ENCODE measurements around the gene BCAP31.
"Not testable (repeated sequence)": the region's sequence is repeated elsewhere in the genome, so short reads cannot be mapped to it uniquely, and the experiment has no call there.

BCAP31 gene

DNA sequence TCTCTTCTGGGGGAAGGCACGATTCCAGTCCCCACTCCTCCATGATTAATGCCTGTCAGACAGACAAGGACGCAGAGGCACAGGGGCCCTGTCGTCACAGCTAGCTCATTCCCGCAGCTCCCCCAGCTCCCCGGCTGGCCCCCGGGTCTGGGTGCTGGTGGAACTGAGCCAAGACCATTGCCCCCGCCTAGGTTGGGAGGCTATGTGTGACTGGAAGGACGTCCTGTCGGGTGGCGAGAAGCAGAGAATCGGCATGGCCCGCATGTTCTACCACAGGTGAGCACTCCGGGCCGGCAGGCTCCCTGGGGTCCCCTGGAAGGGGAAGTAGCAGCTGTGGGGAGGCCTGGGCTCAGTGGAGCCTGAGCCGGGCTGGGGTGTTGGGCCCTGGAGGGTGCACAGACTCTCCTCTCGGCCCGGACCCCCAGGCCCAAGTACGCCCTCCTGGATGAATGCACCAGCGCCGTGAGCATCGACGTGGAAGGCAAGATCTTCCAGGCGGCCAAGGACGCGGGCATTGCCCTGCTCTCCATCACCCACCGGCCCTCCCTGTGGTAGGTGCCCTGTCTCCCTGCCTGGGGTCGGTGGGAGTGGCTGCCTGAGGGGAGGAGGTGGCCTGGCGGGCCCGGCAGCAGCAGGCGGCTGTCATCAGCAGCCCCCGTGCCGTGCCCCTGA lies 18.7 kb upstream of the BCAP31 start:
- peaks cover 20% of the 10 kb centered on the region for H3K4me1 Mint-ChIP-seq
- DNase-seq, H3K4me3 Mint-ChIP-seq, H3K27ac Mint-ChIP-seq, ATAC-seq, H3K9me3 Mint-ChIP-seq: not testable (repeated sequence)
- peaks cover 17% of the 10 kb centered on the region for H3K27me3 Mint-ChIP-seq

DNA sequence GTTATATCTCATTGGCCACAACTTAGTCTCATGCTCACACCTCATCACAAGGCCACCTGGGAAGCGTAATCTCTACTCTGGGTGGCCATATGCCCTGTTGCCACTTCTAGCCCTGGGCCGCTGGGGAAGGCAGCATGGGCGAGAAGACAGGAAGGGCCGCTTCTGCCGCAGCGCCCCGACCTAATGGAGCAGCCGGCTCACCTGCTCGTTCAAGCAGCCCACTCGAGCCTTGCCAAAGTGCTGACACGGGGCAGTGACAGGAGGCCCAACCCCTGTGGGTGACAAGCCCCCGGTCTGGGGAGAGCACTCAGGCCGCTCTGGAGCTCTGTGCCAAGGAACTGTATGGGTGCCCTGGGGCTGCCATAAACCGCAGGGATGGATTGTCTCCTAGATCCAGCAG lies 17.9 kb upstream of the BCAP31 start:
- H3K27me3 Mint-ChIP-seq, result peaks cover 17% of the 10 kb centered on the region
- DNase-seq, H3K9me3 Mint-ChIP-seq, H3K4me3 Mint-ChIP-seq, ATAC-seq, H3K27ac Mint-ChIP-seq: not testable (repeated sequence)
- H3K4me1 Mint-ChIP-seq, result peaks cover 20% of the 10 kb centered on the region

DNA sequence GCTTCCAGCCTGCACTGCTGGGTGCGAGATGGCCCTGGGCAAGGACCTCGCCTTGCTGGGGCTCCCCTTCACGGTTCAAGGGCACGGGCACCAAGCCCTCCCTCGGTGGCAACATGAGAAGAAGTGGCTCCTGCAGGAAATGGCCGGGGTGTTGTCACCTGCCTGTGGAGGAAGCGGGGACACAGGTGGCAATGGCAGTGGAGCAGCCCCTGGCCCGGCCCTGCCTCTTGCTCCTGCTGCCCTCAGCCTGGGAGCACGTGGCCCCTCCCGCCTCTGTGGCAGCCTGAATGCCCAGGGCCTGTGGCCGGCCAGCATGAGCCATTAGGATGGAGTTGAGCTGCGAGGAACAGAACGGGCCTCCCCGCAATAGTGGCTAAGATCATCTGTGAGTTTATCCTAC lies 17.3 kb upstream of the BCAP31 start:
- H3K4me1 Mint-ChIP-seq, result peaks cover 20% of the 10 kb centered on the region
- no peaks in the 10 kb centered on the region for H3K9me3 Mint-ChIP-seq
- DNase-seq (no peak), ATAC-seq (no peak)
- H3K27ac Mint-ChIP-seq, result no peak overlapping the region
- H3K4me3 Mint-ChIP-seq, result no peak overlapping the region
- peaks cover 13% of the 10 kb centered on the region for H3K27me3 Mint-ChIP-seq

DNA sequence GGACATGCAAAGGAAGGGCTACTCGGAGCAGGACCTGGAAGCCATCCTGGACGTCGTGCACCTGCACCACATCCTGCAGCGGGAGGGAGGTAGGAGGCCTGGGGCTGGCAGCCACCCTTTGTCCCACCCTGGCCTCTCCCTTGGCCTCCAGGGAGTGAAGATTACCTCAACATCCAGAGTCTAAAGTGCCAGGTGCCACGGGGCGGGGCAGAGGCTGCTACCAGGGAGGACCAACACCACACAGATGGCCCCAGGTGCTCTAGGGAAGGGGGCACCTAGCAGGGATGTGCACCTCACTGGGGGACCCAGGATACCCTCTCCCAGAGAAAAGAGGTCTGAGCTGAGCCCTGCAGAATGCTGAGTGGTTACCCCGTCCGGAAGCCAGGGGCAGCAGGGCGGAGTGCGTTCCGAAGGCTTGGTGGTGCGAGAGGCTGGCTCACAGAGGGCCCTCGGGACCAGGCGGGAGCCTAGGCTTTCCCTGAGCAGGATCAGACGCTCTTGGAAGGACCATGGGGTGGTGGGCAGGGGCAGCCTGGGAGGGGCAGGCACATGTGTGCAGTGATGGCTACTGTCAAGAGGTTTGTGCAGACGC lies 16.5 kb upstream of the BCAP31 start:
- DNase-seq (no peak), ATAC-seq (no peak)
- Mint-ChIP-seq H3K4me1 (peaks cover 20% of the 10 kb centered on the region), H3K27me3 (peaks cover 9% of the 10 kb centered on the region), H3K4me3 (peak overlapping the region in 1 of 2 donors; percentile 63), H3K27ac (peak overlapping the region; percentile 57 to 86), H3K9me3 (no peaks in the 10 kb centered on the region)

DNA sequence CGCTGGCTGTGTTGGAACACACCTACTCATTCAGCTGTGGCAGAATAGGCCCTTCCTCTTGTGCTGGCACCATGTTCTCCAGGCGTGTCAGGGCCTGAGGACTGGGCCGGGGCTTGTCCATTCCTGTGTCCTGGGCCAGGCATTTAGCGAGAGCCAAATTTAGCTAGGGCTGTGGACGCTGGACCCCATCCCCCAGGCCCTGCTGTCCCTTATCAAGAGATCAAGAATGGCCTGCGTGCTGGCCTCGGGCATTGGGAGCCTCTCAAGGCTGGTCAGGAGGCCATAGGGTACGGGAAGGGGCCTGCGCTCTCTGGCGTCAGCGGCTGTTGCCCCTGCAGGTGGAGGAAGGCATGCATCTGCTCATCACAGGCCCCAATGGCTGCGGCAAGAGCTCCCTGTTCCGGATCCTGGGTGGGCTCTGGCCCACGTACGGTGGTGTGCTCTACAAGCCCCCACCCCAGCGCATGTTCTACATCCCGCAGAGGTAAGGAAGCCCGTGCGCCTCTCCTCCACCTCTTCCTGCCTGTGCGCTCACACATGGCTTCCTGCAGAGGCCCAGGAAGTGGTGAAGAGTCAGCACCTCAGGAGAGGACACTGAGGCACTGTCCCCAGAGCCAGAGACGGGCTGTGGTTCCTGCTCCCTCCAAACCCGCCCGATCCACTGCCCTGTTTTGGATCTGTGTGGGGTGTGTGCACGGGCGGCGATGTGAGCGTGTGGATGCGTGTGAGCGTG lies 15.7 kb upstream of the BCAP31 start:
- Mint-ChIP-seq H3K4me3 (peak overlapping the region in 1 of 2 donors; percentile 63), H3K27ac (peak overlapping the region; percentile 57 to 86)

DNA sequence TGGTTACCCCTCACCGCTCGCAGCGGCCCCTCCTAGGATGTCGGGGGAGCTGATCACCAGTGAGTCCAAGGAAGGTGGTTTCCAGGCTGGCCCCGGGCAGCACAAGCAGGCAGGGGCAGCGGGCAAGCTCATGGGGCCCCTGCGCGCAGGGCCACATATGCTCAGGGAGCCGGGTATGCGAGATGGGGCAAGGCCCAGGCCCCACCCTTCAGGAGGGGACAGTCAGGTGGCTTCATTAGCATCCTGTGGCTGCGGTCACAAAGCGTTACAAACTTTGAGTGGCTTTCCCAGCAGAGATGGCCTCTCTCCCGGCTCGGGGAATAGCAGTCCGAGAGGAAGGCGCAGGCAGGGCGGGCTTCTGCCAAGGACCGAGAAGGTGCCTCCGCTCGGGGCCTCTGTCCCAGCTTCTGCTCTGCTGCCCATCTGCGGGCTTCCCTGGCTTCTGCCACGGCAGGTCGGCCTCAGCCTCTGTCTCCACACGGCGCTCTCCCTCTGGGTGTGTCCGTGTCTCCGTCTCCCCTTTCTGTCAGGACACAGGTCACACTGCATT lies 13.9 kb upstream of the BCAP31 start:
- no peak for ATAC-seq
- DNase-seq, result no peak
- Mint-ChIP-seq H3K4me1 (peaks cover 31% of the 10 kb centered on the region), H3K4me3 (no peak overlapping the region), H3K27ac (no peak overlapping the region), H3K27me3 (no peaks in the 10 kb centered on the region), H3K9me3 (no peaks in the 10 kb centered on the region)

More for the DNA sequence above, 15.7 kb upstream of the BCAP31 start:
- ATAC-seq (peak; percentile 75), DNase-seq (peak in 1 of 2 donors; percentile 19)
- Mint-ChIP-seq H3K27me3 (peaks cover 6% of the 10 kb centered on the region), H3K4me1 (peaks cover 28% of the 10 kb centered on the region), H3K9me3 (no peaks in the 10 kb centered on the region)

DNA sequence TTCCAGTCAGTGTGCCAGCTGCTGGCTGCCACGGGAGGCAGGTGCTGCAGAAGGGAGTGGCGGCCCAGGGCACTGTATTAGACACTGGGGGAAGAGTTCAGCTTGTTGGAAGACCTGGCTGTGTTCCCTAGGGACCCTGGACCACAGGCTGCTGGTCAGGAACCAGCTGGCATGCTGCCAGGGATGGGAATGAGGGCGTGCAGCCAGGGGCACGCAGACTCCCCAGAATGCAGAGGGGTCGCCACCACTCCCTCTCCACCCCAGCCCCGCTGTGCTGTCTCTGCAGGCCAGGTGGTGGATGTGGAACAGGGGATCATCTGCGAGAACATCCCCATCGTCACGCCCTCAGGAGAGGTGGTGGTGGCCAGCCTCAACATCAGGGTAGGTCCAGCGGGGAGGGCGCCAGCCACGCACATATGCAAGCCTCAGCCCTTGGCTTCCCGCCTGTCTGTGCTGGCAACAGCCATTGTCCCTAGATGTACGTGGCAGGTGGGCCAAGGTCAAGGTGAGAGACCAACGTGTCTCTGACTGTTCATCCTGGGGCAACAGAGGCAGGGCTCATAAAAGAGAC lies 12.8 kb upstream of the BCAP31 start:
- Mint-ChIP-seq H3K4me3 (no peak overlapping the region), H3K27ac (no peak overlapping the region), H3K27me3 (no peaks in the 10 kb centered on the region), H3K9me3 (peaks cover under 1 to 3% of the 10 kb centered on the region in 2 donors), H3K4me1 (peaks cover 32% of the 10 kb centered on the region)
- DNase-seq (no peak), ATAC-seq (no peak)

DNA sequence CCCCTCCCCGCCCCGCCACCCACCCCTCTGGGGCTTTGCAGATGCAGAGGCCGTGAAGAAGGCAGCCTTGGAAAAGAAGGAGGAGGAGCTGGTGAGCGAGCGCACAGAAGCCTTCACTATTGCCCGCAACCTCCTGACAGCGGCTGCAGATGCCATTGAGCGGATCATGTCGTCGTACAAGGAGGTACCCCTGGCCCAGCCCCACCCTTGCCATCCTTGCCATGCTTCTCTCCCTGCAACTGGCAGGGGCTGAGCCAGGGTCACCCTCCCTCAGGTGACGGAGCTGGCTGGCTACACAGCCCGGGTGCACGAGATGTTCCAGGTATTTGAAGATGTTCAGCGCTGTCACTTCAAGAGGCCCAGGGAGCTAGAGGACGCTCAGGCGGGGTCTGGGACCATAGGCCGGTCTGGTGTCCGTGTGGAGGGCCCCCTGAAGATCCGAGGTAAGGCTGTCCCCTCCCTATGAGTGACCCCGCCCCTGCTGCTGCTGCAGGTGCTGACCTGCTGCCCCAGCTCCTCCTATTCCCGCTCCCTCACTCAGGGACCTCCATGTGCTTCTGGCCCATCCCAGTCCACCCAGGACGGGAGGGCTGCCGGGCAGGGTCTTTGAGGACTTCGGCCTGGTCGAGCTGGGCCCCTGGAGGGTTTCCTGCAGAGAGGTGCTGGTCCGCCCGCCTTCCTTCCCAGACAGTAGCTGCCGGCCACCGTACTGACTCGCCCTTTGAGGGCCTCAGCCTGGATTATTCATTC lies 12.1 kb upstream of the BCAP31 start:
- no peak for DNase-seq
- ATAC-seq, result no peak
- Mint-ChIP-seq H3K27me3 (no peaks in the 10 kb centered on the region), H3K4me3 (no peak overlapping the region), H3K4me1 (peaks cover 38% of the 10 kb centered on the region), H3K9me3 (peaks cover 7 to 9% of the 10 kb centered on the region in 2 donors), H3K27ac (no peak overlapping the region)

DNA sequence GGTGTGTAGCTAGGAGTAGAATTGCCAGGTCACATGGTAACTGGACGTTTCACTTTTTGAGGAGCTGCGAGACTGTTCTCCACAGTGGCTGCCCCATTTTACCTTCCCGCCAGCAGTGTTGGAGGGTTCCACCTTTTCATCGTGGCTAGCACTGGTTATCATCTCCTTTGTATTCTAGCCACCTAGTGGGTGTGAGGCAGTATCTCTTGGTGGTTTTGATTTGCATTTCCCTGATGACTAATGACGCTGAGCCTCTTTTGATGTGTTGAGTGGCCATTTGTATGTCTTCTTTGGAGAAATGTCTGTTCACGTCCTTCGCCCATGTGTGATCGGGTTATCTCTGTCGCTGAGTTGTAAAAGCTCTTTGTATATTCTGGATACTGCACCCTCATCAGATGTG lies 11.1 kb upstream of the BCAP31 start:
- H3K4me3 Mint-ChIP-seq, result no peak overlapping the region
- no peaks in the 10 kb centered on the region for H3K27me3 Mint-ChIP-seq
- peaks cover 37% of the 10 kb centered on the region for H3K4me1 Mint-ChIP-seq
- DNase-seq (no peak), ATAC-seq (peak; percentile 75)
- H3K27ac Mint-ChIP-seq, result no peak overlapping the region
- H3K9me3 Mint-ChIP-seq, result peaks cover 8 to 9% of the 10 kb centered on the region in 2 donors

DNA sequence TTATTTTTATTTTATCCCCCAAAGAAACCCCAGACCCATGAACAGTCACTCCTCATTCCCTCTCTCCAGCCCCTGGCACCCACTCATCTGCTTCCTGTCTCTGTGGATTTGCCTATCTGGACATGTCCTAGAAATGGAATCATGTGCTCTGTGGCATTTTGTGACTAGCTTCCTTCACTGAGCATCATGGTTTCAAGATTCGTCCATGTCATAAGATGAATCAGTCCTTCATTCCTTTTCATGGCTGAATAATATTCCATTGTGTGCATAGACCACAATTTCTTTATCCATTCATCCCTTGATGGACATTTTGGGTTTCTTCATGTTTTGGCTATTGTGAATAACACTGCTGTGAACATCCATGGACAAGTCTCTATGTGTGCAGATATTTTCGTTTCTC lies 10.7 kb upstream of the BCAP31 start:
- H3K4me3 Mint-ChIP-seq, result no peak overlapping the region
- H3K9me3 Mint-ChIP-seq, result peaks cover 8 to 9% of the 10 kb centered on the region in 2 donors
- H3K27me3 Mint-ChIP-seq, result no peaks in the 10 kb centered on the region
- ATAC-seq (no peak), DNase-seq (no peak)
- peaks cover 33% of the 10 kb centered on the region for H3K4me1 Mint-ChIP-seq
- no peak overlapping the region for H3K27ac Mint-ChIP-seq

DNA sequence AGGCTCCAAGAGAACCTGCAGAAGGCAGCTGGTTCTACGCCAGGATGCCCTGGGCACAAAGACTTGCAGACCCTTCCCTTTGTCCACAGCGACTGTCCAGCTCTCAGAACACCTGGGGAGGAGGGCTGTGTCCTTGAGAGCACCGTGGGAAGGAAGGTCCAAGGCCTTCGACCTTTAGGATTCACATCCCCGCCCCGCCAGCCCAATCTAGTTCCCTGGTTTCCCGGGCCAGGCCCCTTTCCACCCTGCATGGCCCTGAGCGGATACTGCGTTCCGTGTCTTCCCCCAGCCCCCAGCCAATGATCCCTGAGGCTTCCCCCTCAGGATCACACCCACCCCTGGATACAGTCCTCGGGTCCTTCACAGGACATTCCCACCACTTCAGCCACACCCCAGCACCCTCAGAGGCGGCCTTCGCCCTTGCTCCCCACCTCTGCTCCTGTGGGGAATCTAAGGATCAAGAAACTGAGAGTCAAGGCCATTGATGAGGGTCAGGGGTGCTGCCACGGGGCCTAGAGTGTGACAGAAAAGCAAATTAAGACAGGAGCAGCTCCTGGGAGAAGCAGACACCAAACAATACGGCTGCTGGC lies 9.6 kb upstream of the BCAP31 start:
- Mint-ChIP-seq H3K4me1 (peaks cover 27% of the 10 kb centered on the region), H3K27ac (no peak overlapping the region), H3K9me3 (peaks cover 8 to 9% of the 10 kb centered on the region in 2 donors), H3K4me3 (no peak overlapping the region), H3K27me3 (no peaks in the 10 kb centered on the region)
- ATAC-seq, result no peak
- no peak for DNase-seq

DNA sequence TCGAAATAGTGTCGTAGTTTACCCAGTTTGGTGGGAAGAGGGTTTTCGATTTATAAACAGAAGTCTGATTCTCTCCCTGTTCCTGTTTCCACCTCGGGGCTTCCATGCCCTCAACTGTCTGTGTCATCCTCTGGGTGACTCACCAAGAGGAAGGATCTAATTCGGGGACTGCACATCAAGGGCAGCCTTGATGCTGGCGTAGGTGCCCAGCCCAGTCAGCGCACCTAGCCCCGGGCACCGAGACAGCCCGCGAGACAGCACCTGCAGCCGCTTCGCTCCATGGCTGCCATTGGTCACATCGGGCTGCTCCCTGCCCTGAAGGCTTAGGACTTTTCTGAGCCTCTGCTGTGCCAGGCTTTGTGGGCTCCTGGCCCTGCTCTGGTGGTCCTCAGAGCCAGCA lies 8.2 kb upstream of the BCAP31 start:
- DNase-seq (no peak), ATAC-seq (no peak)
- no peak overlapping the region for H3K4me3 Mint-ChIP-seq
- H3K27me3 Mint-ChIP-seq, result no peaks in the 10 kb centered on the region
- no peak overlapping the region for H3K27ac Mint-ChIP-seq
- peaks cover 8 to 9% of the 10 kb centered on the region in 2 donors for H3K9me3 Mint-ChIP-seq
- H3K4me1 Mint-ChIP-seq, result peaks cover 34% of the 10 kb centered on the region

DNA sequence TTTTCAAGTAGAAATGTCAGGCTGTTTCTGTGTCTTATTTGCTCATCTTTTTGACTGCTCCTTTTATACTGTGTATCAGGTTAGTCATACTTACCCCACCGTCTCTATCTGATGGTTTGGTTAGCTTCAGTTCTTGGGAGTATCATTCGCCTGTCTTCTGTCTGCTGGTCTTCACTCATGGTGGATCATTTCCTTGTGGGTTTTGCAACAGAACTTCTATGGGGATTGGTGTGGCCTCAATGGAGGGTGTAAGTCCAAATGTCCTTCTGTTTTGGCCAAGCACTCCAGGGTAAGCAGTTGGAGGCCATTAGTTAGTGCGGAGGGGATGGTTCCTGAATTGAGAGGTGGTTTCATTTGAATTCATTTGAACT lies 7.6 kb upstream of the BCAP31 start:
- DNase-seq, result no peak
- Mint-ChIP-seq H3K27ac (no peak overlapping the region), H3K4me1 (peaks cover 40% of the 10 kb centered on the region), H3K9me3 (peaks cover 8 to 9% of the 10 kb centered on the region in 2 donors), H3K4me3 (peak overlapping the region in 1 of 2 donors; percentile 50), H3K27me3 (no peaks in the 10 kb centered on the region)
- ATAC-seq, result no peak

DNA sequence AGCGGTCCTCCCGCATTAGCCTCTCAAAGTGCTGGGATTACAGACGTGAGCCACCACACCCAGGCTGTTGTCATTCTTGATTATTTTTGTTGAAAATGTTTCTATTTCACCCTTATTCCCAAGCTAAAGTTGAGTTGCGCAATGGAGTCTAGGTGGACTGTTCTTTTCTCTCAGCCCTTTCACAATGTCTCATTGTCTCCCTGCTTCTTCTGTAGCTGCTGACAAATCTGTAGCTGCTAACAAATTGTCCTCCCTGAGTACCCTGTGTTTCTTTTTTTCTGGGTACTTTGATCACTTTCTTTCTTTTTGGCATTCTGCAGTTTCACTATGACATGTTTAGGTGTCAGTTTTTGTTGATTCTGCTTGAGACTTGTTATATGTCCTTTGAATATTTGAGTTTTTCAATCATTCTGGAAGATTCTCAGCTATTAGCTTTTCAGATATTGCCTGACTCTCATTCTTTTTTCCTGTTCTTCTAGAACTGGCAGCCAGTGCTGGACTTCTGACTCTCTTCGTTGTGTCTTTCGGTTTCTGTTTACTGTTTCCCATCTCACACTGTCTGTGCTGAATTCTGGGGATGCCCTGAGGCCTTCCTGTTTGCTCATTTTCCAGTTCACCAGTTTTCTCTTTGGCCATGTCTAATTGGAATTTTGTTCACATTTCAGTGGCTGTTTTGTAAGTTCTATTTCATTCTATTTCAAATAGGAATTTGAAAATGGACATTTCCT lies 7.1 kb upstream of the BCAP31 start:
- DNase-seq, result no peak
- peaks cover 8 to 9% of the 10 kb centered on the region in 2 donors for H3K9me3 Mint-ChIP-seq
- peak overlapping the region in 1 of 2 donors; percentile 50 for H3K4me3 Mint-ChIP-seq
- peak overlapping the region in 1 of 2 donors; percentile 52 for H3K27ac Mint-ChIP-seq
- no peak for ATAC-seq
- H3K4me1 Mint-ChIP-seq, result peaks cover 45% of the 10 kb centered on the region
- no peaks in the 10 kb centered on the region for H3K27me3 Mint-ChIP-seq
